Subcutaneous abdominal adipose tissue (tissue), 5 donors: Measurements from ENCODE around the gene PSMD13.
A peak's percentile ranks its signal among the peaks of the same experiment; 100 is the strongest.
"Not testable (repeated sequence)": the region's sequence is repeated elsewhere in the genome, so short reads cannot be mapped to it uniquely, and the experiment has no call there.

Experiments used
- H3K27ac ChIP-seq: one replicate; pipeline ENCODE4 v1.7.0; 2013; ENCODE audit warnings: low read depth, mild to moderate bottlenecking, inconsistent platforms, low read length, moderate library complexity
- H3K27me3 ChIP-seq, 5 donors: one replicate each; pipeline ENCODE4 v1.7.0; 2013; ENCODE audit warnings: low read length in 5 of 5, inconsistent platforms in 1 of 5; ENCODE audit not compliant: control insufficient read depth in 5 of 5, insufficient read depth in 4 of 5
- H3K36me3 ChIP-seq, 5 donors: one replicate each; pipeline ENCODE4 v1.7.0; 2013; ENCODE audit warnings: low read length in 5 of 5; ENCODE audit not compliant: control insufficient read depth in 5 of 5, insufficient read depth in 5 of 5
- H3K4me1 ChIP-seq, 5 donors: one replicate each; pipeline ENCODE4 v1.7.0; 2013; ENCODE audit warnings: low read length in 5 of 5, mild to moderate bottlenecking in 3 of 5, moderate library complexity in 1 of 5; ENCODE audit not compliant: control insufficient read depth in 5 of 5, insufficient read depth in 5 of 5
- H3K4me3 ChIP-seq, 5 donors: one replicate each; pipeline ENCODE4 v1.7.0; 2013; ENCODE audit warnings: low read length in 5 of 5, low read depth in 1 of 5
- H3K9ac ChIP-seq, 5 donors: one replicate each; pipeline ENCODE4 v1.7.0; 2013; ENCODE audit warnings: low read length in 5 of 5, mild to moderate bottlenecking in 4 of 5, moderate library complexity in 3 of 5
- H3K9me3 ChIP-seq, 5 donors: one replicate each; pipeline ENCODE4 v1.7.0; 2013; ENCODE audit warnings: low read length in 5 of 5; ENCODE audit not compliant: control insufficient read depth in 5 of 5
- donor health status: healthy.
- donor health status: healthy.
- donor health status: healthy.
- donor health status: healthy.
- donor health status: healthy.

The PSMD13 gene

GRCh38 chr11:256952-257737, 20.4 kb downstream of the PSMD13 start:
- H3K36me3 ChIP-seq: peaks cover 0 to 19% (median 18%) of the 10 kb centered on the region in 5 donors
- H3K27me3 ChIP-seq: peaks cover 0 to 7% (median 0%) of the 10 kb centered on the region in 5 donors
- H3K4me3 ChIP-seq: no peak overlapping the region
- no peaks in the 10 kb centered on the region for H3K9me3 ChIP-seq
- H3K27ac ChIP-seq: no peak overlapping the region
- H3K9ac ChIP-seq: no peak overlapping the region
- no peaks in the 10 kb centered on the region for H3K4me1 ChIP-seq

- peaks cover 0 to 11% (median 10%) of the 10 kb centered on the region in 5 donors for H3K36me3 ChIP-seq
- H3K27ac ChIP-seq: no peak overlapping the region
- no peak overlapping the region for H3K4me3 ChIP-seq
- no peak overlapping the region for H3K9ac ChIP-seq
- no peaks in the 10 kb centered on the region for H3K9me3 ChIP-seq
- H3K27me3 ChIP-seq: peaks cover 0 to 7% (median 0%) of the 10 kb centered on the region in 5 donors
- H3K4me1 ChIP-seq: no peaks in the 10 kb centered on the region
These were observed 21.2 kb downstream of the PSMD13 start for GRCh38 chr11:257766-258493.

- no peak overlapping the region for H3K27ac ChIP-seq
- no peak overlapping the region for H3K4me3 ChIP-seq
- no peak overlapping the region for H3K9ac ChIP-seq
- peaks cover 0 to 7% (median 0%) of the 10 kb centered on the region in 5 donors for H3K27me3 ChIP-seq
- no peaks in the 10 kb centered on the region for H3K36me3 ChIP-seq
- H3K4me1 ChIP-seq: no peaks in the 10 kb centered on the region
- H3K9me3 ChIP-seq: no peaks in the 10 kb centered on the region
These were observed 22.6 kb downstream of the PSMD13 start for GRCh38 chr11:259413-259812.

- H3K9me3 ChIP-seq: peaks cover 0 to 6% (median 0%) of the 10 kb centered on the region in 5 donors
- H3K27me3 ChIP-seq: peaks cover 0 to 7% (median 0%) of the 10 kb centered on the region in 5 donors
- no peaks in the 10 kb centered on the region for H3K4me1 ChIP-seq
- H3K9ac ChIP-seq: no peak overlapping the region
- no peak overlapping the region for H3K4me3 ChIP-seq
- no peaks in the 10 kb centered on the region for H3K36me3 ChIP-seq
- H3K27ac ChIP-seq: no peak overlapping the region
These were observed 24.8 kb downstream of the PSMD13 start for GRCh38 chr11:261624-262023.

GRCh38 chr11:266676-267439, 30.1 kb downstream of the PSMD13 start:
- no peaks in the 10 kb centered on the region for H3K36me3 ChIP-seq
- no peak overlapping the region for H3K27ac ChIP-seq
- no peak overlapping the region for H3K4me3 ChIP-seq
- H3K9me3 ChIP-seq: peaks cover 0 to 6% (median 0%) of the 10 kb centered on the region in 5 donors
- peaks cover 0 to 3% (median under 1%) of the 10 kb centered on the region in 5 donors for H3K27me3 ChIP-seq
- no peak overlapping the region for H3K9ac ChIP-seq
- H3K4me1 ChIP-seq: peaks cover 0 to 26% (median 6%) of the 10 kb centered on the region in 5 donors

- Histone ChIP-seq H3K4me1 (peaks cover 0 to 26% (median 6%) of the 10 kb centered on the region in 5 donors), H3K9ac (no peak overlapping the region), H3K27ac (peak overlapping the region; percentile 30)
These were observed 30.8 kb downstream of the PSMD13 start for GRCh38 chr11:267491-267994.

GRCh38 chr11:268716-269145, 32.0 kb downstream of the PSMD13 start:
- H3K27ac ChIP-seq: peak overlapping the region; percentile 63
- not testable (repeated sequence) for H3K9me3 ChIP-seq, H3K36me3 ChIP-seq, H3K27me3 ChIP-seq, H3K9ac ChIP-seq
- peak overlapping the region; percentile 23 to 60 (median 42) for H3K4me3 ChIP-seq
- peaks cover 0 to 26% (median 6%) of the 10 kb centered on the region in 5 donors for H3K4me1 ChIP-seq

More at GRCh38 chr11:267491-267994, 30.8 kb downstream of the PSMD13 start:
- Histone ChIP-seq H3K9me3 (peaks cover 0 to 6% (median 0%) of the 10 kb centered on the region in 5 donors), H3K27me3 (peaks cover 0 to 7% (median 3%) of the 10 kb centered on the region in 5 donors), H3K36me3 (no peaks in the 10 kb centered on the region), H3K4me3 (peak overlapping the region; percentile 48 to 60 (median 52))

- H3K36me3 ChIP-seq: no peaks in the 10 kb centered on the region
- peak overlapping the region; percentile 23 to 60 (median 42) for H3K4me3 ChIP-seq
- peaks cover 0 to 26% (median 6%) of the 10 kb centered on the region in 5 donors for H3K4me1 ChIP-seq
- peak overlapping the region; percentile 63 for H3K27ac ChIP-seq
- H3K9ac ChIP-seq: no peak overlapping the region
- peaks cover 0 to 6% (median 0%) of the 10 kb centered on the region in 5 donors for H3K9me3 ChIP-seq
- H3K27me3 ChIP-seq: peaks cover 0 to 7% (median 3%) of the 10 kb centered on the region in 5 donors
These were observed 32.5 kb downstream of the PSMD13 start for GRCh38 chr11:269146-269890.
